GM12878 (cell line): ENCODE results near the gene TANC1. TPM values are rescaled to one million over a fixed set of nuclear protein-coding genes. Genes with fewer than 3 reads are reported as not detected.

Source experiments
- ATAC-seq: fragments of 200-7000 bp; cut with Tn5 transposase; 3 replicates; pipeline ENCODE4 v1.9.1; 2020; ENCODE audit warnings: mild to moderate bottlenecking, moderate library complexity
- BruUV-seq: library from RNA; stranded (reverse); fragments of 400-500 nt; replicated peaks from 2 replicates; lab custom pipeline; 2021; lab: Mats Ljungman, UMichigan
- CTCF ChIA-PET: fragments of 300-600 bp; sonication (Branson Sonifier 250); formaldehyde crosslinking; extraction: SDS; loops from one replicate; lab custom pipeline; 2021; ENCODE audit warnings: inconsistent platforms; lab: Yijun Ruan, JAX
- POLR2A ChIA-PET: fragments of 350-600 bp; formaldehyde crosslinking; extraction: SDS; loops from one replicate; lab custom pipeline; 2021; ENCODE audit warnings: inconsistent platforms; lab: Charles Lee
- RAD21 ChIA-PET: fragments of 300-600 bp; sonication (Branson Sonifier 250); formaldehyde crosslinking; loops from one replicate; lab custom pipeline; 2023; ENCODE audit warnings: antibody characterized with exemption; ENCODE audit not compliant: unreplicated experiment; lab: Charles Lee
- SMC1A ChIA-PET: fragments of 300-600 bp; sonication (Branson Sonifier 250); formaldehyde crosslinking; loops from one replicate; lab custom pipeline; 2023; ENCODE audit not compliant: unreplicated experiment, uncharacterized antibody; lab: Charles Lee
- DNase-seq: peaks from one replicate; pipeline ENCODE4 v3.0.0-alpha.2; 2011; ENCODE audit warnings: low read depth, low spot score
- FAIRE-seq: peaks from 3 replicates; lab custom pipeline; 2011; peaks lifted over from hg19 to GRCh38; lab: Jason Lieb, UNC
- H2AFZ ChIP-seq: 2 replicates; pipeline ENCODE4 v1.6.0; 2011; ENCODE audit warnings: low read depth, low read length, control low read depth; ENCODE audit not compliant: control insufficient read depth
- H3K27ac ChIP-seq: 2 replicates; pipeline ENCODE4 v1.5.1; 2011; ENCODE audit warnings: control low read depth; ENCODE audit not compliant: control insufficient read depth, insufficient read depth
- H3K27me3 ChIP-seq, 2 experiments: replicated peaks in 1 of 2; 2 replicates each; pipeline versions ENCODE4 v1.6.0 to v1.6.1; 2011; ENCODE audit warnings: low read length in 1 of 2; ENCODE audit not compliant: control insufficient read depth in 2 of 2, insufficient read depth in 2 of 2
- H3K36me3 ChIP-seq, 2 experiments: 2 replicates each; pipeline ENCODE4 v1.5.1; 2011; ENCODE audit warnings: low read length in 1 of 2; ENCODE audit not compliant: control insufficient read depth in 2 of 2, insufficient read depth in 2 of 2
- H3K4me1 ChIP-seq: 2 replicates; pipeline ENCODE4 v1.6.1; 2011; ENCODE audit warnings: mild to moderate bottlenecking, low read length, moderate library complexity, mixed read lengths; ENCODE audit not compliant: control insufficient read depth, insufficient read depth
- H3K4me2 ChIP-seq: 2 replicates; pipeline ENCODE4 v1.6.0; 2011; ENCODE audit warnings: control low read depth; ENCODE audit not compliant: control insufficient read depth, insufficient read depth
- H3K4me3 ChIP-seq: fragments of 200-600 bp; sonication (generic); 2 replicates; pipeline ENCODE4 v1.5.1; 2016
- H3K79me2 ChIP-seq: 2 replicates; pipeline ENCODE4 v1.6.0; 2011; ENCODE audit warnings: low read length; ENCODE audit not compliant: control insufficient read depth, insufficient read depth
- H3K9ac ChIP-seq: 2 replicates; pipeline ENCODE4 v1.8.0; 2011; ENCODE audit warnings: low read length, control low read depth, mixed read lengths; ENCODE audit not compliant: control insufficient read depth, insufficient read depth
- H3K9me3 ChIP-seq: replicated peaks from 3 replicates; pipeline ENCODE4 v1.5.1; 2011; ENCODE audit warnings: mild to moderate bottlenecking, low read length; ENCODE audit not compliant: control insufficient read depth, insufficient read depth
- H4K20me1 ChIP-seq: 2 replicates; pipeline ENCODE4 v1.6.0; 2011; ENCODE audit not compliant: control insufficient read depth, insufficient read depth
- ESRRA ChIP-seq: IDR thresholded peaks from 2 replicates; pipeline ENCODE4 v1.6.1; 2012; ENCODE audit warnings: mild to moderate bottlenecking, low read length, improper control_type of control experiment
- KDM1A ChIP-seq: fragments of 200-600 bp; sonication (generic); IDR thresholded peaks from 2 replicates; pipeline ENCODE4 v1.6.1; 2016; ENCODE audit warnings: borderline replicate concordance
- KLF5 ChIP-seq: fragments of 450-650 bp; IDR thresholded peaks from 2 replicates; pipeline ENCODE4 v1.6.1; 2014; ENCODE audit warnings: mild to moderate bottlenecking; ENCODE audit not compliant: partially characterized antibody
- NFYA ChIP-seq: IDR thresholded peaks from 2 replicates; pipeline ENCODE4 v1.6.1; 2011; ENCODE audit warnings: low read depth, mild to moderate bottlenecking, low read length, improper control_type of control experiment, borderline replicate concordance
- SREBF1 ChIP-seq: IDR thresholded peaks from 2 replicates; pipeline ENCODE4 v1.6.1; 2012; ENCODE audit warnings: mild to moderate bottlenecking, low read length
- USF2 ChIP-seq: IDR thresholded peaks from 2 replicates; pipeline ENCODE4 v1.6.1; 2011; ENCODE audit warnings: low read depth, low read length, improper control_type of control experiment, borderline replicate concordance
- WGBS: methylation state at CpG from one replicate; pipeline ENCODE4 v1.1.6; 2016; ENCODE audit warnings: low lambda C conversion rate; ENCODE audit not compliant: insufficient replicate concordance, insufficient coverage; ENCODE audit errors: missing lambda C conversion rate; 5-methylcytosine and 5-hydroxymethylcytosine counted together
- in situ Hi-C: fragments of 300-500 bp; cut with MboI; formaldehyde crosslinking; loops from 9 replicates; pipeline ENCODE4 v1.14.3; 2018; ENCODE audit warnings: mixed read lengths
- intact Hi-C: fragments of 100-400 bp; cut with micrococcal nuclease; formaldehyde crosslinking; loops from one replicate; pipeline ENCODE4 v1.14.2; 2022; ENCODE audit not compliant: unreplicated experiment
- polyA plus RNA-seq, 11 experiments: library from polyadenylated mRNA; depleted of rRNA in 4 of 11; unstranded in 6 of 11; stranded (reverse) in 5 of 11; fragments of >200 nt; fragmentation: Nextera tagmentation in 4 of 11; fragmentation: Illumina TruSeq in 1 of 11; extraction: Ambion mirVana in 4 of 11; extraction: Trizol in 1 of 11; gene quantifications; 1 replicate in 1 of 11; 2 replicates in 10 of 11; pipeline versions ENCODE4 v1.2.1 to v1.2.3, GENCODE V29; 2011 to 2016; ENCODE audit warnings: inconsistent platforms in 2 of 11, missing spikeins in 2 of 11, low read depth in 1 of 11
- total RNA-seq, 4 experiments: library from RNA; depleted of rRNA in 3 of 4; stranded (reverse); fragments of >200 nt in 3 of 4; fragmentation: Illumina TruSeq in 1 of 4; extraction: Trizol in 1 of 4; gene quantifications; 2 replicates each; pipeline versions ENCODE4 v1.2.1 to v1.2.3, GENCODE V29; 2013 to 2021
- TF ChIP-seq, protein P1 (sequence below): fragments of 150-350 bp; IDR thresholded peaks from 2 replicates; pipeline ENCODE4 v1.6.1; 2014; ENCODE audit warnings: mild to moderate bottlenecking, low read depth, low read length

TANC1 gene
- total and polyA plus RNA-seq, 10 of the 15 experiments (the other 5 are each of a cell fraction or from before 2014, with no cell fraction given), result 0.05 to 5.0 (median 0.34) TPM

- intact Hi-C loops, result no loop called here
- no peak overlapping the region for H3K27ac ChIP-seq
- no TSS peak for BruUV-seq
- WGBS, result 42% methylated on average over 2 of the region's 2 CpGs
- ChIA-PET CTCF (interaction anchor here (0.6 to 1.3 kb wide), 3 partner anchors 49 to 487 kb away, joined by 3 to 4 read pairs (median 3); no protein-coding TSS in a partner anchor), POLR2A (interaction anchor here (0.5 to 0.6 kb wide), 2 partner anchors 1085 to 1669 kb away, joined by 3 read pairs; no protein-coding TSS in a partner anchor)
- H3K4me1 ChIP-seq, result no peaks in the 10 kb centered on the region
- no peak for TF ChIP-seq SREBF1
- no peak for TF ChIP-seq KLF5
- TF ChIP-seq USF2, result no peak
- no peak for TF ChIP-seq NFYA
- TF ChIP-seq, protein P1, sequence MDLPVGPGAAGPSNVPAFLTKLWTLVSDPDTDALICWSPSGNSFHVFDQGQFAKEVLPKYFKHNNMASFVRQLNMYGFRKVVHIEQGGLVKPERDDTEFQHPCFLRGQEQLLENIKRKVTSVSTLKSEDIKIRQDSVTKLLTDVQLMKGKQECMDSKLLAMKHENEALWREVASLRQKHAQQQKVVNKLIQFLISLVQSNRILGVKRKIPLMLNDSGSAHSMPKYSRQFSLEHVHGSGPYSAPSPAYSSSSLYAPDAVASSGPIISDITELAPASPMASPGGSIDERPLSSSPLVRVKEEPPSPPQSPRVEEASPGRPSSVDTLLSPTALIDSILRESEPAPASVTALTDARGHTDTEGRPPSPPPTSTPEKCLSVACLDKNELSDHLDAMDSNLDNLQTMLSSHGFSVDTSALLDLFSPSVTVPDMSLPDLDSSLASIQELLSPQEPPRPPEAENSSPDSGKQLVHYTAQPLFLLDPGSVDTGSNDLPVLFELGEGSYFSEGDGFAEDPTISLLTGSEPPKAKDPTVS, result no peak
- TF ChIP-seq KDM1A, result no peak
- TF ChIP-seq ESRRA, result no peak
- TF ChIP-seq, all 136 proteins: peak for 0
- RAD21 ChIA-PET, result interaction anchor here (0.7 kb wide), 1 partner anchor 50 kb away, joined by 4 read pairs; no protein-coding TSS in a partner anchor
- SMC1A ChIA-PET, result no interaction called here
- DNase-seq (no peak), ATAC-seq (no peak), FAIRE-seq (no peak)
- no peaks in the 10 kb centered on the region for H4K20me1 ChIP-seq
- no peaks in the 10 kb centered on the region for H3K27me3 ChIP-seq
- no peak overlapping the region for H3K4me2 ChIP-seq
- H3K79me2 ChIP-seq, result no peaks in the 10 kb centered on the region
- H3K36me3 ChIP-seq, result no peaks in the 10 kb centered on the region
- no peak overlapping the region for H2AFZ ChIP-seq
- no peak overlapping the region for H3K9ac ChIP-seq
- no peaks in the 10 kb centered on the region for H3K9me3 ChIP-seq
- in situ Hi-C loops, result no loop called here
- no peak overlapping the region for H3K4me3 ChIP-seq
These were observed 101.8 kb downstream of the TANC1 start for GRCh38 chr2:159070235-159070634.
